Stimulated activated CD4-positive, alpha-beta T cell treated with anti-CD3 and anti-CD28 coated beads, Interleukin-1b, Interleukin-23, amount 100 ng/mL, for 24 hours (primary cell): ENCODE results near the gene SNX15.
A peak's percentile ranks its signal among the peaks of the same experiment; 100 is the strongest.

Experiments used
- DNase-seq, 4 experiments: peaks; one replicate each; pipeline ENCODE4 v3.0.0-alpha.2; 2020; ENCODE audit warnings: low read depth in 4 of 4, low spot score in 1 of 4

SNX15 gene

GRCh38 chr11:65055538-65055937 is 28.3 kb downstream of the SNX15 start:
- no peak for DNase-seq

- DNase-seq = no peak
Observed at GRCh38 chr11:65056999-65057398, 29.8 kb downstream of the SNX15 start.

GRCh38 chr11:65057526-65057925 is 30.3 kb downstream of the SNX15 start:
- no peak for DNase-seq

GRCh38 chr11:65058012-65058411 is 30.8 kb downstream of the SNX15 start:
- DNase-seq = no peak

GRCh38 chr11:65058419-65059054 is 31.3 kb downstream of the SNX15 start, which contains the start of gene NAALADL1:
TSS of gene NAALADL1 (minus strand) at chr11:65058553. CDS start at chr11:65058521, 32 bp downstream.
- no peak for DNase-seq

- no peak for DNase-seq
Observed at GRCh38 chr11:65059523-65059922, 32.3 kb downstream of the SNX15 start.

GRCh38 chr11:65059959-65060824 is 33.0 kb downstream of the SNX15 start:
- DNase-seq = no peak

- no peak for DNase-seq
Observed at GRCh38 chr11:65060913-65061408, 33.7 kb downstream of the SNX15 start.

- DNase-seq = no peak
Observed at GRCh38 chr11:65063532-65063931, 36.3 kb downstream of the SNX15 start.

GRCh38 chr11:65064847-65065240 is 37.6 kb downstream of the SNX15 start:
- no peak for DNase-seq

GRCh38 chr11:65065851-65066250 is 38.6 kb downstream of the SNX15 start:
- no peak for DNase-seq

GRCh38 chr11:65066315-65066714 is 39.1 kb downstream of the SNX15 start:
- no peak for DNase-seq

GRCh38 chr11:65066805-65067291 is 39.6 kb downstream of the SNX15 start:
- DNase-seq = no peak

- DNase-seq = no peak
Observed at GRCh38 chr11:65067446-65067845, 40.2 kb downstream of the SNX15 start.

- no peak for DNase-seq
Observed at GRCh38 chr11:65069217-65069616, 42.0 kb downstream of the SNX15 start.

GRCh38 chr11:65071907-65072630 is 44.8 kb downstream of the SNX15 start:
- no peak for DNase-seq

GRCh38 chr11:65072631-65072966 is 45.4 kb downstream of the SNX15 start:
- DNase-seq = no peak

- no peak for DNase-seq
Observed at GRCh38 chr11:65077451-65077850, 50.2 kb downstream of the SNX15 start.

- DNase-seq = peak; percentile 28 to 43 (median 42)
Observed at GRCh38 chr11:65078151-65078550, 50.9 kb downstream of the SNX15 start.

- no peak for DNase-seq
Observed at GRCh38 chr11:65078786-65079342, 51.6 kb downstream of the SNX15 start.

- DNase-seq = no peak
Observed at GRCh38 chr11:65083134-65083833, 56.0 kb downstream of the SNX15 start.
